SK-N-MC (cell line): ENCODE measurements around the gene LAMB3.

Experiments used
- EZH2 ChIP-seq: fragments of 200-600 bp; sonication (generic); IDR thresholded peaks from one replicate; pipeline ENCODE4 v1.6.1; 2017; ENCODE audit warnings: antibody characterized with exemption
- POLR2AphosphoS5 ChIP-seq: IDR thresholded peaks from 2 replicates; pipeline ENCODE4 v1.6.1; 2012; ENCODE audit warnings: mild to moderate bottlenecking, low read depth, low read length, borderline replicate concordance

DNA sequence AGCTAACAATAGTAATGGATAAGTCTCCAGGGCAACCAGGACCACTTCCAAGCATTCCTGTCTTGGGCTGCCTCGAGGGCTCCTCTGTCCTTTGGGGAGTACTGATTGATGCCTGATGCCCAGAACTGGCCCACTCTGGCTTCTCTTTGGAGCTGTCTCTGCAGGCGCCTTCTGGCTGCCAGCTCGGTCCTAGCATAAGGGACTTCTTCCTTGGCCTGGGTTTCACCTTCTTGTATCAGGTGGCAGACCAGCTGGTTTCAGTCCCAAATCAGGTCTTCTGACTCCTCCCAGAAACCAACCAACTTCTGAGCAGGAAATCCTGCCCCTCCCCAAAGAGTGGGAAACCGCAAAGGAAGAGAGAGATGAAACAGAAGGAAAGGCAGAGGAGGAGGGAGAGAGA is 33.6 kb upstream of the LAMB3 start:
- no peak for TF ChIP-seq EZH2
- no peak for TF ChIP-seq POLR2AphosphoS5
